Nephron progenitor cell (in vitro differentiated cells): ENCODE results near the gene CYSRT1.
"Not testable (repeated sequence)": the region's sequence is repeated elsewhere in the genome, so short reads cannot be mapped to it uniquely, and the experiment has no call there.

Source experiments
- DNase-seq: peaks from one replicate; pipeline ENCODE4 v3.0.0; 2021
- H3K27ac Mint-ChIP-seq: 2 replicates; pipeline ENCODE4 v1.8.0; 2021; ENCODE audit warnings: mild to moderate bottlenecking, moderate library complexity, mixed read lengths
- H3K27me3 Mint-ChIP-seq: 2 replicates; pipeline ENCODE4 v1.8.0; 2021; ENCODE audit warnings: mild to moderate bottlenecking, low read depth, mixed read lengths; ENCODE audit not compliant: poor library complexity
- H3K36me3 Mint-ChIP-seq: 2 replicates; pipeline ENCODE4 v1.8.0; 2021; ENCODE audit warnings: low read depth, mixed read lengths
- H3K4me1 Mint-ChIP-seq: 2 replicates; pipeline ENCODE4 v1.8.0; 2021; ENCODE audit warnings: mixed read lengths
- H3K4me3 Mint-ChIP-seq: 2 replicates; pipeline ENCODE4 v1.8.0; 2021; ENCODE audit warnings: mild to moderate bottlenecking, moderate library complexity, mixed read lengths
- H3K9me3 Mint-ChIP-seq: 2 replicates; pipeline ENCODE4 v1.8.0; 2021; ENCODE audit warnings: mild to moderate bottlenecking, moderate library complexity, mixed read lengths
- CTCF ChIP-seq: fragments of 200-600 bp; sonication (generic); IDR thresholded peaks from 2 replicates; pipeline ENCODE4 v1.5.0; 2021; ENCODE audit warnings: antibody characterized with exemption

Gene CYSRT1

GRCh38 chr9:137255448-137256114 is 30.6 kb downstream of the CYSRT1 start:
- DNase-seq = no peak
- Mint-ChIP-seq H3K27me3 (no peaks in the 10 kb centered on the region), H3K36me3 (peaks cover 13% of the 10 kb centered on the region), H3K27ac (no peak overlapping the region), H3K4me3 (peak overlapping the region; percentile 85), H3K4me1 (peaks cover 37% of the 10 kb centered on the region), H3K9me3 (no peaks in the 10 kb centered on the region)
- no peak for TF ChIP-seq CTCF

- DNase-seq = no peak
- H3K36me3 Mint-ChIP-seq = peaks cover 18% of the 10 kb centered on the region
- peak overlapping the region; percentile 85 for H3K4me3 Mint-ChIP-seq
- peaks cover under 1% of the 10 kb centered on the region for H3K9me3 Mint-ChIP-seq
- H3K4me1 Mint-ChIP-seq = peaks cover 31% of the 10 kb centered on the region
- no peak for TF ChIP-seq CTCF
- H3K27me3 Mint-ChIP-seq = no peaks in the 10 kb centered on the region
- no peak overlapping the region for H3K27ac Mint-ChIP-seq
These were observed 31.4 kb downstream of the CYSRT1 start for GRCh38 chr9:137256362-137256761.

DNA sequence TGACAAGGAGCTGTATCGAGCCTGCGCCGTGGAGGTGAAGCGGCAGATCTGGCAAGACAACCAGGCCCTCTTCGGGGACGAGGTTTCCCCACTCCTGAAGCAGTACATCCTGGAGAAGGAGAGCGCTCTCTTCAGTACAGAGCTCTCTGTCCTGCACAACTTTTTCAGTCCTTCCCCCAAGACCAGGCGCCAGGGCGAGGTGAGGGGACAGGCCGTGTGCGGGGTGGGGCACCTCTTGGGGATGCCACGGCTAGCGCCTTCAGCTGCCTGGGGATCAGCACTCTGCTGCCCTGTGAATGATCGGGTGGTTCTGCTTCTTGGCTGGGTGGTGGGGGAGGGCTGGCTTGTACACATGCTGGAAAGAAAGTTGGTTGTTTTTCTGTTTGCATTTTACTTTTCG is 31.9 kb downstream of the CYSRT1 start:
- peak overlapping the region; percentile 85 for H3K4me3 Mint-ChIP-seq
- peaks cover 27% of the 10 kb centered on the region for H3K4me1 Mint-ChIP-seq
- H3K27me3 Mint-ChIP-seq = no peaks in the 10 kb centered on the region
- DNase-seq = no peak
- H3K9me3 Mint-ChIP-seq = peaks cover 5% of the 10 kb centered on the region
- TF ChIP-seq CTCF = no peak
- peaks cover 23% of the 10 kb centered on the region for H3K36me3 Mint-ChIP-seq
- no peak overlapping the region for H3K27ac Mint-ChIP-seq

DNA sequence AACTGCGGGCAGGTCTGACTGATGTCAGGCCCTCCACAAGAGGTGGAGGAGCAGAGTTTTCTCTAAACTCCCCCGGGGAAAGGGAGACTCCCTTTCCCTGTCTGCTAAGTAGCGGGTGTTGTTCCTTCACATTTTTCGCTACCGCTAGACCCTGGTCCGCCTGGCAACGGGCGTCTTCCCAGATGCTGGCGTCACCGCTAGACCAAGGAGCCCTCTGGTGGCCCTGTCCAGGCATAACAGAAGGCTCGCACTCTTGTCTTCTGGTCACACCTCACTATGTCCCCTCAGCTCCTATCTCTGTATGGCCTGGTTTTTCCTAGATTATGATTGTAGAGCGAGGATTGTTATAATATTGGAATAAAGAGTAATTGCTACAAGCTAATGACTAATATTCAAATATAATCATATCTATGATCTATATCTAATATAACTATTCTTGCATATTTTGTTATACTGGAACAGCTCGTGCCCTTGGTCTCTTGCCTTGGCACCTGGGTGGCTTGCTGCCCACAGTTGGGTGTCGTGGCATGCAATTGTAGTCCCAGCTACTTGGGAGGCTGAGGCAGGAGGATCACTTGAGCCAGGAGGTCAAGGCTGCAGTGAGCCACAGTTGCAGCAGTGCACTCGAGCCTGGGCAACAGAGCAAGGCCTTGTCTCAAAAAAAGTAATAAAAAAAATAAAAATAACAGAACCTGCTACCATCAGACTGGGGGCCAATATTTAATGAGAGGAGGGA is 37.4 kb downstream of the CYSRT1 start:
- not testable (repeated sequence) for H3K4me3 Mint-ChIP-seq

DNA sequence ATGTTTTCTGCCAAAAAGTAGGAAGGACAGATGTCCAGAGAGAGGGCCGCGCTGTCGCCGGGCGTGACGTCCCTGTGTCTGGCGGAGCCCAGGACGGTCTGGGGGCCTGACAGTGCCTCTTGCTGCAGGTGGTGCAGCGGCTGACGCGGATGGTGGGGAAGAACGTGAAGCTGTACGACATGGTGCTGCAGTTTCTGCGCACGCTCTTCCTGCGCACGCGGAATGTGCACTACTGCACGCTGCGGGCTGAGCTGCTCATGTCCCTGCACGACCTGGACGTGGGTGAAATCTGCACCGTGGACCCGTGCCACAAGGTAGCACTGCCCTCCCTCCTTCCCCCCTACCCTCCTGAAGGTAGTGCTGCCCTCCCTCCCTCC is 37.9 kb downstream of the CYSRT1 start:
- no peak for DNase-seq
- Mint-ChIP-seq H3K27me3 (no peaks in the 10 kb centered on the region), H3K36me3 (peaks cover 29% of the 10 kb centered on the region), H3K27ac (no peak overlapping the region), H3K4me3 (no peak overlapping the region), H3K4me1 (no peaks in the 10 kb centered on the region), H3K9me3 (peaks cover 6% of the 10 kb centered on the region)
- no peak for TF ChIP-seq CTCF

More for the DNA sequence above, 37.4 kb downstream of the CYSRT1 start:
- H3K4me1 Mint-ChIP-seq, H3K27me3 Mint-ChIP-seq, H3K9me3 Mint-ChIP-seq, H3K27ac Mint-ChIP-seq, DNase-seq: not testable (repeated sequence)
- peaks cover 29% of the 10 kb centered on the region for H3K36me3 Mint-ChIP-seq
- TF ChIP-seq CTCF = peak; percentile 46

DNA sequence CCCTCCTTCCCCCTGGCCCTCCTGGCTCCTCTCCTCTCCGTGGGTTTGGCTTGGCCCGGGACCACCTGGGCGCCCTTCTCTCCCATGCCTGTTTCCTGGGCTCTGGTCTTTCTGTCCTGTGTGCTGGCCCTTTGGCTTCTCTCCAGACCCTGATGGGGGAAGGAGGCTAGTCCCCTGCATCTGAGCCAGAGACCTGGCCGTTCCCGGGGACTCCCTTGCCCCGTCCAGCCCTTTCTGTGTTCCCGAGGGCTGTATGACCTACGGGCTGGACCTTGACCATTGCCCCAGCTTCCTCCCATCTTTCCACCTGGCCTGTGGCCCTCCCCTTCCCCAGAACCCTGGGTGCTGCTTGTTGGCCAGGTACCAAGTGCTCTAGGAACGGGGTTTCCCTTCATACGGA is 38.5 kb downstream of the CYSRT1 start:
- H3K4me1 Mint-ChIP-seq = peaks cover 3% of the 10 kb centered on the region
- TF ChIP-seq CTCF = no peak

More for the DNA sequence above, 38.5 kb downstream of the CYSRT1 start:
- Mint-ChIP-seq H3K27me3 (no peaks in the 10 kb centered on the region), H3K4me3 (no peak overlapping the region), H3K36me3 (peaks cover 31% of the 10 kb centered on the region), H3K27ac (no peak overlapping the region), H3K9me3 (peaks cover 6% of the 10 kb centered on the region)
- no peak for DNase-seq
